KOPT-K1 (cell line): ENCODE results near the gene PCBP3.
"Not testable (repeated sequence)": the region's sequence is repeated elsewhere in the genome, so short reads cannot be mapped to it uniquely, and the experiment has no call there.

Experiments
- H3K27ac ChIP-seq: fragments of 200-600 bp; sonication (generic); 2 replicates; pipeline ENCODE4 v1.5.1; 2016; ENCODE audit warnings: antibody characterized with exemption, mild to moderate bottlenecking, low read depth, low read length; ENCODE audit not compliant: poor library complexity, severe bottlenecking
- H3K36me3 ChIP-seq: fragments of 200-600 bp; sonication (generic); 2 replicates; pipeline ENCODE4 v1.5.1; 2017; ENCODE audit warnings: antibody characterized with exemption, mild to moderate bottlenecking, low read length, moderate library complexity; ENCODE audit not compliant: insufficient read depth
- H3K9me3 ChIP-seq: fragments of 200-600 bp; sonication (generic); 2 replicates; pipeline ENCODE4 v1.5.1; 2017; ENCODE audit warnings: antibody characterized with exemption, low read length, mild to moderate bottlenecking; ENCODE audit not compliant: insufficient read depth, poor library complexity, severe bottlenecking

Gene PCBP3

GRCh38 chr21:45848805-45849204 lies 205.3 kb downstream of the PCBP3 start:
- no peaks in the 10 kb centered on the region for H3K9me3 ChIP-seq
- no peak overlapping the region for H3K27ac ChIP-seq
- no peaks in the 10 kb centered on the region for H3K36me3 ChIP-seq

- H3K27ac ChIP-seq: no peak overlapping the region
- no peaks in the 10 kb centered on the region for H3K9me3 ChIP-seq
- no peaks in the 10 kb centered on the region; the same call in 1 of the 2 replicates for H3K36me3 ChIP-seq
These were observed 206.1 kb downstream of the PCBP3 start for GRCh38 chr21:45849651-45850050.

- Histone ChIP-seq H3K36me3 (no peaks in the 10 kb centered on the region; the same call in 1 of the 2 replicates), H3K27ac (no peak overlapping the region), H3K9me3 (no peaks in the 10 kb centered on the region)
These were observed 206.7 kb downstream of the PCBP3 start for GRCh38 chr21:45850181-45850580.

- H3K27ac ChIP-seq, H3K36me3 ChIP-seq: not testable (repeated sequence)
These were observed 208.9 kb downstream of the PCBP3 start for GRCh38 chr21:45852386-45852785.

GRCh38 chr21:45852886-45853400 lies 209.4 kb downstream of the PCBP3 start:
- no peak overlapping the region for H3K27ac ChIP-seq
- H3K9me3 ChIP-seq: no peaks in the 10 kb centered on the region
- no peaks in the 10 kb centered on the region; the same call in 1 of the 2 replicates for H3K36me3 ChIP-seq

More at GRCh38 chr21:45852386-45852785, 208.9 kb downstream of the PCBP3 start:
- H3K9me3 ChIP-seq: not testable (repeated sequence)

GRCh38 chr21:45853703-45854342 lies 210.3 kb downstream of the PCBP3 start:
- Histone ChIP-seq H3K27ac (no peak overlapping the region), H3K9me3 (no peaks in the 10 kb centered on the region), H3K36me3 (no peaks in the 10 kb centered on the region; the same call in 1 of the 2 replicates)

GRCh38 chr21:45854690-45855247 lies 211.2 kb downstream of the PCBP3 start:
- H3K9me3 ChIP-seq: no peaks in the 10 kb centered on the region
- no peak overlapping the region for H3K27ac ChIP-seq
- H3K36me3 ChIP-seq: no peaks in the 10 kb centered on the region; the same call in 1 of the 2 replicates

- no peak overlapping the region for H3K27ac ChIP-seq
- H3K9me3 ChIP-seq: no peaks in the 10 kb centered on the region
- H3K36me3 ChIP-seq: no peaks in the 10 kb centered on the region; the same call in 1 of the 2 replicates
These were observed 211.8 kb downstream of the PCBP3 start for GRCh38 chr21:45855248-45855811.

GRCh38 chr21:45856442-45856841 lies 212.9 kb downstream of the PCBP3 start:
- Histone ChIP-seq H3K9me3 (no peaks in the 10 kb centered on the region), H3K27ac (no peak overlapping the region), H3K36me3 (no peaks in the 10 kb centered on the region; the same call in 1 of the 2 replicates)

GRCh38 chr21:45856906-45857305 lies 213.4 kb downstream of the PCBP3 start:
- Histone ChIP-seq H3K9me3 (no peaks in the 10 kb centered on the region), H3K36me3 (no peaks in the 10 kb centered on the region; the same call in 1 of the 2 replicates)

GRCh38 chr21:45857761-45858160 lies 214.2 kb downstream of the PCBP3 start:
- Histone ChIP-seq H3K27ac (no peak overlapping the region), H3K36me3 (no peaks in the 10 kb centered on the region; the same call in 1 of the 2 replicates), H3K9me3 (no peaks in the 10 kb centered on the region)

More at GRCh38 chr21:45856906-45857305, 213.4 kb downstream of the PCBP3 start:
- H3K27ac ChIP-seq: no peak overlapping the region

GRCh38 chr21:45858180-45858579 lies 214.7 kb downstream of the PCBP3 start:
- Histone ChIP-seq H3K9me3 (no peaks in the 10 kb centered on the region), H3K27ac (no peak overlapping the region), H3K36me3 (no peaks in the 10 kb centered on the region; the same call in 1 of the 2 replicates)

GRCh38 chr21:45859041-45859761 lies 215.7 kb downstream of the PCBP3 start:
- H3K9me3 ChIP-seq: no peaks in the 10 kb centered on the region
- no peak overlapping the region for H3K27ac ChIP-seq
- H3K36me3 ChIP-seq: no peaks in the 10 kb centered on the region; the same call in 1 of the 2 replicates

- Histone ChIP-seq H3K9me3 (no peaks in the 10 kb centered on the region), H3K27ac (no peak overlapping the region), H3K36me3 (no peaks in the 10 kb centered on the region)
These were observed 216.3 kb downstream of the PCBP3 start for GRCh38 chr21:45859762-45860357.
